Body of pancreas (tissue), 4 donors: ENCODE results near the gene MFAP1.

Source experiments
- CTCF ChIP-seq, 7 experiments: fragments of 450-650 bp in 4 of 7; fragments of 200-600 bp in 3 of 7; sonication (generic) in 3 of 7; IDR thresholded peaks; one replicate each; pipeline ENCODE4 v1.5.1; 2016 to 2019; ENCODE audit warnings: antibody characterized with exemption in 7 of 7
- POLR2A ChIP-seq, 3 donors: fragments of 450-650 bp; IDR thresholded peaks; one replicate each; pipeline ENCODE4 v1.6.1; 2016; ENCODE audit warnings: antibody characterized with exemption in 3 of 3, mild to moderate bottlenecking in 2 of 3

- TF ChIP-seq POLR2A (IDR thresholded peaks at IDR 0.05): peak in 1 of 3 donors; percentile 48
- TF ChIP-seq CTCF (IDR thresholded peaks at IDR 0.05): no peak
Measured at GRCh38 chr15:43794269-43795037, 30.0 kb downstream of the MFAP1 start.
